Smooth muscle cell (in vitro differentiated cells): Measurements from ENCODE around the gene SLC17A3. TPM values are rescaled to one million over a fixed set of nuclear protein-coding genes. Genes with fewer than 3 reads are reported as not detected.

Source experiments
- DNase-seq: peaks from one replicate; lab custom pipeline; 2025; ENCODE audit not compliant: unreplicated experiment; lab: John Stamatoyannopoulos, UW
- H2AFZ ChIP-seq: fragments of 200-600 bp; sonication (generic); 2 replicates; pipeline ENCODE4 v1.6.0; 2016; ENCODE audit warnings: antibody characterized with exemption, low read depth, mild to moderate bottlenecking
- H3F3A ChIP-seq: fragments of 200-600 bp; sonication (generic); 2 replicates; pipeline ENCODE4 v1.6.0; 2017; ENCODE audit warnings: antibody characterized with exemption, low read depth
- H3K27ac ChIP-seq: fragments of 200-600 bp; sonication (generic); 2 replicates; pipeline ENCODE4 v1.5.1; 2016; ENCODE audit warnings: low read depth, mild to moderate bottlenecking
- H3K27me3 ChIP-seq: fragments of 200-600 bp; sonication (generic); 2 replicates; pipeline ENCODE4 v1.6.1; 2016; ENCODE audit warnings: low read depth, mild to moderate bottlenecking
- H3K36me3 ChIP-seq: fragments of 200-600 bp; sonication (generic); 2 replicates; pipeline ENCODE4 v1.5.1; 2016; ENCODE audit warnings: low read depth
- H3K4me1 ChIP-seq: fragments of 200-600 bp; sonication (generic); 2 replicates; pipeline ENCODE4 v1.5.1; 2016; ENCODE audit warnings: low read depth
- H3K4me2 ChIP-seq: fragments of 200-600 bp; sonication (generic); 2 replicates; pipeline ENCODE4 v1.6.0; 2016; ENCODE audit warnings: mild to moderate bottlenecking
- H3K4me3 ChIP-seq: fragments of 200-600 bp; sonication (generic); 2 replicates; pipeline ENCODE4 v1.5.1; 2016; ENCODE audit warnings: mild to moderate bottlenecking
- H3K79me2 ChIP-seq: fragments of 200-600 bp; sonication (generic); 2 replicates; pipeline ENCODE4 v1.6.0; 2016; ENCODE audit warnings: low read depth, mild to moderate bottlenecking
- H3K9ac ChIP-seq: fragments of 200-600 bp; sonication (generic); 2 replicates; pipeline ENCODE4 v1.6.0; 2016; ENCODE audit warnings: low read depth
- H3K9me3 ChIP-seq: fragments of 200-600 bp; sonication (generic); replicated peaks from 2 replicates; pipeline ENCODE4 v1.5.1; 2016; ENCODE audit warnings: low read depth
- H4K20me1 ChIP-seq: fragments of 200-600 bp; sonication (generic); 2 replicates; pipeline ENCODE4 v1.6.0; 2016; ENCODE audit warnings: low read depth
- CTCF ChIP-seq: fragments of 200-600 bp; sonication (generic); IDR thresholded peaks from 2 replicates; pipeline ENCODE4 v1.5.1; 2017; ENCODE audit warnings: borderline replicate concordance, mild to moderate bottlenecking, antibody characterized with exemption; ENCODE audit not compliant: insufficient read depth, poor library complexity, severe bottlenecking
- WGBS: methylation state at CpG from one replicate; pipeline ENCODE4 v1.1.7; 2016; ENCODE audit warnings: low lambda C conversion rate; 5-methylcytosine and 5-hydroxymethylcytosine counted together
- polyA plus RNA-seq: library from polyadenylated mRNA; unstranded; fragments of >200 nt; fragmentation: Nextera tagmentation; extraction: Ambion mirVana; gene quantifications from 2 replicates; pipeline ENCODE4 v1.2.1, GENCODE V29; 2016
- total RNA-seq: library from RNA; depleted of rRNA; stranded (reverse); fragments of >200 nt; gene quantifications from 2 replicates; pipeline ENCODE4 v1.2.3, GENCODE V29; 2014

The SLC17A3 gene
- total RNA-seq (not detected in 2 replicates), polyA plus RNA-seq (not detected in 2 replicates)

GRCh38 chr6:25874118-25874517 lies at the start of gene SLC17A3:
Gene SLC17A3 (minus strand): TSS chr6:25874243. CDS start chr6:25868387, 5,856 bp downstream.
- Histone ChIP-seq H3K4me2 (no peak within 1 kb of the TSS), H3K9ac (no peak within 1 kb of the TSS), H3K36me3 (no peaks in the 10 kb centered on the region), H4K20me1 (no peaks in the 10 kb centered on the region), H3K4me1 (no peaks in the 10 kb centered on the region), H3K9me3 (no peaks in the 10 kb centered on the region), H3K79me2 (no peaks in the 10 kb centered on the region), H3K27ac (no peak within 1 kb of the TSS), H2AFZ (no peak within 1 kb of the TSS), H3K27me3 (peaks cover 25% of the 10 kb centered on the region), H3F3A (no peaks in the 10 kb centered on the region), H3K4me3 (no peak within 1 kb of the TSS)
- WGBS = 89% methylated on average over 3 of the region's 3 CpGs
- DNase-seq = no peak
- TF ChIP-seq CTCF = no peak

- H3K4me1 ChIP-seq = no peaks in the 10 kb centered on the region
- no peaks in the 10 kb centered on the region for H3F3A ChIP-seq
- WGBS = 90% methylated on average over 2 of the region's 2 CpGs
- H3K4me2 ChIP-seq = no peak overlapping the region
- no peak for DNase-seq
- no peak for TF ChIP-seq CTCF
- H3K9me3 ChIP-seq = no peaks in the 10 kb centered on the region
- no peak overlapping the region for H3K4me3 ChIP-seq
- H3K27ac ChIP-seq = no peak overlapping the region
- no peaks in the 10 kb centered on the region for H3K27me3 ChIP-seq
- H3K36me3 ChIP-seq = no peaks in the 10 kb centered on the region
- H3K79me2 ChIP-seq = no peaks in the 10 kb centered on the region
- H3K9ac ChIP-seq = no peak overlapping the region
- no peak overlapping the region for H2AFZ ChIP-seq
- no peaks in the 10 kb centered on the region for H4K20me1 ChIP-seq
Observed at GRCh38 chr6:25922301-25922700, 48.3 kb upstream of the SLC17A3 start.

GRCh38 chr6:25921525-25922203 lies 47.6 kb upstream of the SLC17A3 start:
- H3K4me3 ChIP-seq = no peak overlapping the region
- H3K9me3 ChIP-seq = no peaks in the 10 kb centered on the region
- no peak for DNase-seq
- H3K4me1 ChIP-seq = no peaks in the 10 kb centered on the region
- no peak overlapping the region for H3K9ac ChIP-seq
- no peak overlapping the region for H2AFZ ChIP-seq
- H3F3A ChIP-seq = no peaks in the 10 kb centered on the region
- H3K4me2 ChIP-seq = no peak overlapping the region
- H4K20me1 ChIP-seq = no peaks in the 10 kb centered on the region
- H3K36me3 ChIP-seq = no peaks in the 10 kb centered on the region
- H3K79me2 ChIP-seq = no peaks in the 10 kb centered on the region
- no peaks in the 10 kb centered on the region for H3K27me3 ChIP-seq
- H3K27ac ChIP-seq = no peak overlapping the region
- TF ChIP-seq CTCF = no peak

GRCh38 chr6:25919657-25920056 lies 45.6 kb upstream of the SLC17A3 start:
- Histone ChIP-seq H3K79me2 (no peaks in the 10 kb centered on the region), H3K9me3 (no peaks in the 10 kb centered on the region), H3K27ac (no peak overlapping the region), H3K4me2 (no peak overlapping the region), H2AFZ (no peak overlapping the region), H3K4me3 (no peak overlapping the region), H3K36me3 (no peaks in the 10 kb centered on the region), H4K20me1 (no peaks in the 10 kb centered on the region), H3K4me1 (no peaks in the 10 kb centered on the region), H3K9ac (no peak overlapping the region), H3F3A (no peaks in the 10 kb centered on the region), H3K27me3 (no peaks in the 10 kb centered on the region)
- no peak for TF ChIP-seq CTCF
- WGBS = 94% methylated on average over 2 of the region's 5 CpGs
- no peak for DNase-seq
